ENCODE data around the gene KCNQ2.

DNA sequence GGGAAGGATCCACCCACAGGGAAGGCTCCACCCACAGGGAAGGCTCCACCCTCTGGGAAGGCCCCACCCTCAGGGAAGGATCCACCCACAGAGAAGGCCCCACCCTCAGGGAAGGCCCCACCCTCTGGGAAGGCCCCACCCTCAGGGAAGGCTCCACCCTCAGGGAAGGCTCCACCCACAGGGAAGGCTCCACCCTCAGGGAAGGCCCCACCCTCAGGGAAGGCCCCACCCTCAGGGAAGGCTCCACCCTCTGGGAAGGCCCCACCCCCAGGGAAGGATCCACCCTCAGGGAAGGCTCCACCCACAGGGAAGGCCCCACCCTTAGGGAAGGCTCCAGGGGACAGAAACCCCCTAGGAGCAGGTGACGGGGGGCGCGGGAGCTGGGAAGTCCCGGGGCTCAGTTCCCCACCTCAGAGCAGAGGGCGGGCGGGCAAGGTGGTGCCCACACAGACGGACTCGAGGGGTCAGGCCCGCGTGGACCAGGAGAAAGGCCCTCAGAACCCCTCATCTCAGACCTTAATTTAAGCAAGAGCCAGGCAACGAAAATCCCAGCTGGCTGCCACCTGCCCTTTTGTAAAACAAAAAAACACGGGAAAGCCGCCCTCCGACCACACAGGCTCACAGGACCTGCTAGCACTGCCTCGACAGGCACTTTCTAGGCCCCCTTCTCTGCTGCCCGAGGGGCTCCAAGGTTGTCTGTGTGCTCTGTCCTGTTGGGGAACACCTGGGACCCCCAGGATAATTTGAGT is 39.7 kb downstream of the KCNQ2 start:
- TF ChIP-seq, protein P1, sequence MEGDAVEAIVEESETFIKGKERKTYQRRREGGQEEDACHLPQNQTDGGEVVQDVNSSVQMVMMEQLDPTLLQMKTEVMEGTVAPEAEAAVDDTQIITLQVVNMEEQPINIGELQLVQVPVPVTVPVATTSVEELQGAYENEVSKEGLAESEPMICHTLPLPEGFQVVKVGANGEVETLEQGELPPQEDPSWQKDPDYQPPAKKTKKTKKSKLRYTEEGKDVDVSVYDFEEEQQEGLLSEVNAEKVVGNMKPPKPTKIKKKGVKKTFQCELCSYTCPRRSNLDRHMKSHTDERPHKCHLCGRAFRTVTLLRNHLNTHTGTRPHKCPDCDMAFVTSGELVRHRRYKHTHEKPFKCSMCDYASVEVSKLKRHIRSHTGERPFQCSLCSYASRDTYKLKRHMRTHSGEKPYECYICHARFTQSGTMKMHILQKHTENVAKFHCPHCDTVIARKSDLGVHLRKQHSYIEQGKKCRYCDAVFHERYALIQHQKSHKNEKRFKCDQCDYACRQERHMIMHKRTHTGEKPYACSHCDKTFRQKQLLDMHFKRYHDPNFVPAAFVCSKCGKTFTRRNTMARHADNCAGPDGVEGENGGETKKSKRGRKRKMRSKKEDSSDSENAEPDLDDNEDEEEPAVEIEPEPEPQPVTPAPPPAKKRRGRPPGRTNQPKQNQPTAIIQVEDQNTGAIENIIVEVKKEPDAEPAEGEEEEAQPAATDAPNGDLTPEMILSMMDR (IDR thresholded peaks at IDR 0.05) = no peak
- TF ChIP-seq POLR2A (IDR thresholded peaks at IDR 0.05) = no peak

Measured in adrenal gland (tissue), 5 donors.